Cerebellar cortex (tissue), 1 donor: ENCODE measurements around the gene RFLNA.
"Not testable (repeated sequence)": the region's sequence is repeated elsewhere in the genome, so short reads cannot be mapped to it uniquely, and the experiment has no call there.

Experiments used
- DNase-seq: peaks from one replicate; pipeline ENCODE4 v3.0.0-alpha.2; 2015; ENCODE audit warnings: low spot score

RFLNA gene

DNA sequence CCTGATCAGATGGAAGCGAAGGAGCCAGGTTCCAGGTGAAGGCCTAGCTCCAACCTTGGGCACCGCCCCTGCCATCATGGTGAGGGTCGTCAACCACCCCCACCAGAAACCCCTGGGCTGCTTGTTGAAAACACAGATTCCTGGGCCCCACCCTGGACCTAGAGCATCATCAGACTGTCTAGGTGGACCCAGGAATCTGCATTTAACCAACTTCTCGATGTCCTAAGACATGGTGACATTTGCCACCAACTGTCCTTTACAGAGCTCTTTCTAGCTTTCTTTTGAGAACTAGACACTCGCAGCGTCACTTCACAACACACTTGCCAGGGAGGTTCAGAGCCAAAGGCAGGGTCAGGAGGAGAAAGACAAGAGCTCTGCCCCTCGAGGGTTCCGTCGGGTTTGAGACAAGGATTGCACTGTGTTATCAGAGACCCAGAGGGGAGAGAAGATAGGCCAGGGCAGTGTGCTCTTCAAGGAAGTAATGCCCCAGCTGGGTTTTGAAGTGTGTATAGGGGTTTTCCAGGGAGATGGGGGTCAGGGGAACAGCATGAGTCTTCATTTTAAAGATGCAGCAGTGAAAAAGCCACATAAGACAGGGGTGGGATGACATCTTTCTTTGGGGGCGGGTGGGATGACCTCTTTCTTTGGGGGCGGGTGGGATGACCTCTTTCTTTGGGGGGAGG lies 24.6 kb downstream of the RFLNA start:
- DNase-seq: no peak

DNA sequence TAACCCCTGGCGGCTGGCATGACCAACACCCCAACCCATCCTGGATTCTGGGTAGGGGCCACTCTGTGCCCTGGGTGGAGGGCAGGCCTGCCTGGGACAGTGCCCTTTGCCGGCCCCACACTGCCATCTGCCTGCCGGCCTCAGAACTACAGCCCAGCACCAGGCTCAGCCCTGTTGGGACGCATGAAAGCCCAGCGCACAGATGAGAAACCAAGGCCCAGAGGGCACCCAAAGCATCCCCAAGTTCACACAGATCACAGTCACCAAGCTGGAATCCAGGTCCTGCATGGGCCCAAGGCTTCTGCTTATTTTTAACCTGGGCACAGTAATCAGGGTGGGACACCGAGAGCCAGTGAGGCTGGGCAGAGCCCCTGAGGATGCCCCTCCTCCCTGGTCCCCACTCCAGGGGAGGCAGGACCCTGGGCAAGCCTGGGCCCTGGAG lies 26.2 kb downstream of the RFLNA start:
- peak; percentile 49 for DNase-seq

GRCh38 chr12:124321556-124322270 lies 26.8 kb downstream of the RFLNA start:
- no peak for DNase-seq

DNA sequence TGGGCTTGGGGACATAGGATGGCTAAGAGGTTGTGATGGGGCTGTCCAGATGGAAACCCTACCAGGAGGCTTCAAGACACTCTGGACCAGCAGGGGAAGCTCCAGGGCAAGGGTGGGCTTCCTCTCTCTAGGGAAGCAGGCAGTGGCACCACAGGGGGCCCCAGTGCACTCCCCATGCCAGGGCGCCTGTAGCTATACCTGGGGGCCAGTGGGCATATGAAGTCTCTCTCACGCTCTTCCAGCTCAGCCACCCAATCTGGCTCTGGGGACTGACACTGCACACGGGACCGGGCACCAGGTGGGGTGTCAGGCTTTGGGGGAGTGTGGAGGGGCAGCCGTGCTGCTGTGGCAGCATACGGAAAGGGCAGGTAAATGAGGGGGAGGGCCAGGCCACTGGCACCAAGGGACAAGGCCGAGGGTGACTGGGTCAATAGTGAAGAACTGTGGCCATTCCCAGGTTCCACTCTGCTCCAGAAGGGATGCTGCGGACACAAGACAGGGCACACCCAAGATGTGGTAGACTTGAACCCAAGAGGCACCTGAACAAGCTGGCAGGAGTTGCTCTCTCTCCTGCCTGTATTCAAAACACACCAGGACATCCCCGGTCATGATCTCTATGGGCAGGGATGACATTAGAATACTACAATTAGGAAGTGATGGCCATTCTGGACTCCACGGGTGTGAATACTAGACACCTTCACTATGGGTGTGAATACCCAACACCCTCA lies 27.5 kb downstream of the RFLNA start:
- no peak for DNase-seq

DNA sequence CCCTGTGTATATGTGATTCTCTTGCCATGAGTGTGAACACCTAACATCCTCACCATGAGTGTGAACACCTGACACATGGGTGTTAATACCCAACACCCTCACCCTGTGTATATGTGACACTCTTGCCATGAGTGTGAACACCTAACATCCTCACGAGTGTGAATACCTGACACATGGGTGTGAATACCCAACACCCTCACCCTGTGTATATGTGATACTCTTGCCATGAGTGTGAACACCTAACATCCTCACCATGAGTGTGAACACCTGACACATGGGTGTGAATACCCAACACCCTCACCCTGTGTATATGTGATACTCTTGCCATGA lies 28.1 kb downstream of the RFLNA start:
- not testable (repeated sequence) for DNase-seq

GRCh38 chr12:124323771-124324530 lies 29.1 kb downstream of the RFLNA start:
- no peak for DNase-seq

GRCh38 chr12:124324803-124325705 lies 30.2 kb downstream of the RFLNA start:
- DNase-seq: no peak

DNA sequence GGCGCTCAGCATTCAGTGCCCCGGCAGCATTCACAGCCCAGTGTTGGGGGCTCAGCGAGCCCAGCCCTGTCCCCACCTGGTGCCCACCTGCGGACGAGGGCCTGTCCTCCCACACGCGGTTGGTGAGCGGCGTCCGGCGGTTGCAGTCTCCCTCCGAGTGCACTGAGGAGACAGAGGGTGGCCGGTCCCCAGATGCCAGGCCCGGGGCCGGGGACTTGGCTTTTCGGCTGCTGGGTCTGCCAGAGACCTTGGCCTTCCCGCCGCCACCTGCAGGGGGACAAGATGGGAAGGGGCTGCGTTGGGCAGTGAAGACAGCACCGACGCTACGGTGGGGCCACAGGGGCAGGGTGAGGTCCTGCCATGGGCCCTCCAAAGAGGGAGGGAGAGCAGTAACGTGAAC lies 31.2 kb downstream of the RFLNA start:
- no peak for DNase-seq

DNA sequence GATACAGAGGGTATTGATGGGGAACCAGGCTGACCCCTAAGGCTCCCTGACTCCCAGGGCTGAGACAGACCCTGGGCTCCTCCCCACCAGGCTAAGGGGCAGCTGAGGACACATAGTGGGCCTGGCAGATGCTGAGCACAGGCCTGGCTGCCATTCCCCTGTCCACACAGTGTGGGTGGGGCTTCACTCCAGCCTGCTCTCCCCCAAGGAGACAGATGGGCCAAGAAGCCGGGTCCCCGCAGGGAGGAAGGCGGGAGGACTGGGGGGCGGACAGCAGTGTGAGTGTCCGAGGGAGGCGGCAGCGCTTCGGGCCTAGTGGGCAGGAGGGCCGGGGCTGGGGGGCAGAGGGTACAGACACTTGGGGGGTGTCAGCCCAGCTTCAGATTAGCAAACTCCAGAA lies 32.0 kb downstream of the RFLNA start:
- peak; percentile 31 for DNase-seq

- peak; percentile 36 for DNase-seq
Measured at GRCh38 chr12:124327362-124328043, 32.6 kb downstream of the RFLNA start.

DNA sequence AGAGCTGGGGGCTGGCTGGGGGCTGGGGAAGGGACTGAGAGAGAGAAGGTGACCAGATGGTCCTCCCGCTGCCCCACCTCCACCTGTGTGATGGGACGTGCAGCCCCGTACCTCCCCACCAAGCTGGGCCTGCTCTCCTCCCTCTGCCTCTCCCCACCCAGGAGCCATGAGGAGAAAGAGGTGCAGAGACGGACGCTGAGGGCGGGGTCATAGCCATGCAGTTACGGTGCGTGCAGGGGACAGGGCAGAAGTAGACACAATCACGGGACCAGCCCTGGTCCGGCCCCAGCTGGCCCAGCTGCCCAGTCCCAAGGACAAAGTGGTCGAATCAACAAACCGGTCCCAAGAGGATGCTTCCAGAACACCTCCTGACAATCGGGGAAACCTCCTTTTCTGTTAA lies 33.2 kb downstream of the RFLNA start:
- DNase-seq: no peak

- DNase-seq: no peak
Measured at GRCh38 chr12:124328636-124329035, 33.7 kb downstream of the RFLNA start.

GRCh38 chr12:124332058-124332672 lies 37.3 kb downstream of the RFLNA start:
- no peak for DNase-seq

GRCh38 chr12:124332900-124333299 lies 38.0 kb downstream of the RFLNA start:
- no peak for DNase-seq

GRCh38 chr12:124333724-124334123 lies 38.8 kb downstream of the RFLNA start:
- no peak for DNase-seq

GRCh38 chr12:124334266-124334665 lies 39.4 kb downstream of the RFLNA start:
- no peak for DNase-seq

DNA sequence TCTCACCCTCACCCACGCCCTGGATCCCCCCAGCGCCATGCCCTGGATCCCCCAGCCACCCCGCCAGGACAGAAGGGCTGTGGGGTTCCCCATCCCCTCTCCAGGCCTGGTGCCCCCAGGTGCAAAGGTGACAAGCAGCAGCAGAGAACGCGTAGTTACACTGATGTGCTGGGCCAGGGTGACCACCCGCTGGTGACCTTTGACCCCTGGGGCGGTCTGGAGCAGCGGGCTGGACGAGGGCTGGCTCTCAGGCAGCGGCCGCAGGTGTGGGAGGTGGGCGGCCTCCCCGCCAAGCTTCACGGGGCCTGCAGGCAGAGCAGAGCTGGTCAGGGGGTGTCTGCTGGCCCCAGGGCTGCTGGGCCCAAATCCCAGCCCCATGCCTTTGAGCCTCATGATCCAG lies 40.1 kb downstream of the RFLNA start:
- DNase-seq: no peak

DNA sequence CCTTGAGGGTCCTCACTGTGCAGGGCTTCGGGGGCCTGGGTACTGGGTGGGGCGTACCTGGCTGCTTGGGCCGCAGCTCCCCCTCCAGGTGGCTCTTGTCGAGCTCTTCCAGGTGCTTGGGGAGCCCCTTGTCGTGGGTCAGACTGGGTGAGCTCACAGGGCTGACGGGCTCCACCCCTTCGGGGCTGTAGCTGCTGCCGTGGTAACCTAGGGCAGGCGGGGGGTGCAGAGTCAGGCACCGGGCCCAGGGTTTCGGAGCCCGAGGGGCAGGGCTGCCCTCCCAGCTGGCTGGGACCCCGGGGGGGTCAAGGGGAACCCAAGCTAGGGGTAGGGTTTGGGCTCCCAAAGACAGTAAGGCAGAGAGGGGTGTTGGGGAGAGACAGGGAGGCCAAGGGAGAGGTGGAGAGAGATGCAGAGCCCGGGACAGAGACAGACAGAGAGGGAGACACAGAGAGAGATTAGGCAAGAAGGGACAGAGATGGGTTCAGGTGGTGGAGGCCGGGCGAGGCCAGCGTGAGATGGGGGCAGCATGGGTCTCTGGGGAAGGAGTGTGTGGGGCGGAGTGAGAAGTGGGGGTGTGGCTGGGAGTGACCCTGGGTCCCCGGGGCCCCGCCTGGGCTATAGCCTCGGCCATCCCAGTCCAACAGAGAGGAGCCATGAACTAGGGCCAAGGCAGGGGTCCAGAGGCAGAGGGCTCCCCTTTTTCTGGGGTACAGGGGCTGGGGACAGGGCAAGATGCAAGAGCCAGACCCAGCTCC lies 40.7 kb downstream of the RFLNA start:
- no peak for DNase-seq

GRCh38 chr12:124336184-124336437 lies 41.2 kb downstream of the RFLNA start:
- no peak for DNase-seq
